RWPE2 (cell line): ENCODE data around the gene OBP2B.
A peak's percentile ranks its signal among the peaks of the same experiment; 100 is the strongest.

Experiments used
- ATAC-seq: fragments of 200-7000 bp; cut with Tn5 transposase; 3 replicates; pipeline ENCODE4 v1.9.1; 2021; ENCODE audit warnings: low read depth
- DNase-seq: peaks from one replicate; pipeline ENCODE4 v3.0.0-alpha.2; 2020; ENCODE audit warnings: low spot score
- H3K27ac ChIP-seq: fragments of 450-650 bp; 2 replicates; pipeline ENCODE4 v1.5.1; 2017; ENCODE audit warnings: mild to moderate bottlenecking; ENCODE audit not compliant: poor library complexity, severe bottlenecking
- H3K27me3 ChIP-seq: fragments of 250-450 bp; sonication (Bioruptor Pico); 2 replicates; pipeline ENCODE4 v1.5.1; 2021; ENCODE audit warnings: mild to moderate bottlenecking, moderate library complexity; ENCODE audit not compliant: insufficient read depth, poor library complexity, severe bottlenecking
- H3K36me3 ChIP-seq: fragments of 250-450 bp; sonication (Bioruptor Pico); 2 replicates; pipeline ENCODE4 v1.5.1; 2020; ENCODE audit warnings: low read depth, mild to moderate bottlenecking, moderate library complexity
- H3K4me1 ChIP-seq: fragments of 250-450 bp; sonication (Bioruptor Pico); 2 replicates; pipeline ENCODE4 v1.5.1; 2021; ENCODE audit warnings: mild to moderate bottlenecking, moderate library complexity; ENCODE audit not compliant: insufficient read depth, poor library complexity, severe bottlenecking
- H3K4me3 ChIP-seq: fragments of 250-450 bp; sonication (Bioruptor Pico); 2 replicates; pipeline ENCODE4 v1.5.1; 2021; ENCODE audit warnings: mild to moderate bottlenecking, moderate library complexity; ENCODE audit not compliant: severe bottlenecking
- H3K9me3 ChIP-seq: fragments of 250-450 bp; sonication (Bioruptor Pico); 2 replicates; pipeline ENCODE4 v1.5.1; 2021; ENCODE audit warnings: mild to moderate bottlenecking, moderate library complexity; ENCODE audit not compliant: severe bottlenecking
- TF ChIP-seq, protein P1 (sequence below): fragments of 450-650 bp; IDR thresholded peaks from one replicate; pipeline ENCODE4 v1.5.1; 2017; ENCODE audit warnings: mild to moderate bottlenecking, moderate library complexity; ENCODE audit not compliant: poor library complexity, severe bottlenecking

Gene OBP2B

DNA sequence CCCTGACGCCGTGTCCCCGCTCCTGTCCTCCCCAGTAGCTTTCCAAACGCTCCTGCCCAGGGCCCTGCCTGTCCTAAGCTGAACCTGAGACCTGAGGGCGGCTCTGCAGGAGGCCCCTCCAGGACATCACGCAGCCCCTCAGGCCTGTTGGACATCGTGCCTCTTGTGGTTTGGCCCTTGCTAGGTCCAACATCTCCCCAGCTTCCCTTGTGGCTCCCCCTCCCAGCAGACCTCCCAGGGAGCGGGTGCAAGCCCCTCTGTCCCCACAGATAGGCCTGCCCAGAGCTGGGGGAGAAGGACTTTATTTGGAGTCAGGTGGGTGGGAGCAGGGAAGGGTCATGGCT lies 4.1 kb downstream of the OBP2B start:
- no peak overlapping the region for H3K4me3 ChIP-seq

DNA sequence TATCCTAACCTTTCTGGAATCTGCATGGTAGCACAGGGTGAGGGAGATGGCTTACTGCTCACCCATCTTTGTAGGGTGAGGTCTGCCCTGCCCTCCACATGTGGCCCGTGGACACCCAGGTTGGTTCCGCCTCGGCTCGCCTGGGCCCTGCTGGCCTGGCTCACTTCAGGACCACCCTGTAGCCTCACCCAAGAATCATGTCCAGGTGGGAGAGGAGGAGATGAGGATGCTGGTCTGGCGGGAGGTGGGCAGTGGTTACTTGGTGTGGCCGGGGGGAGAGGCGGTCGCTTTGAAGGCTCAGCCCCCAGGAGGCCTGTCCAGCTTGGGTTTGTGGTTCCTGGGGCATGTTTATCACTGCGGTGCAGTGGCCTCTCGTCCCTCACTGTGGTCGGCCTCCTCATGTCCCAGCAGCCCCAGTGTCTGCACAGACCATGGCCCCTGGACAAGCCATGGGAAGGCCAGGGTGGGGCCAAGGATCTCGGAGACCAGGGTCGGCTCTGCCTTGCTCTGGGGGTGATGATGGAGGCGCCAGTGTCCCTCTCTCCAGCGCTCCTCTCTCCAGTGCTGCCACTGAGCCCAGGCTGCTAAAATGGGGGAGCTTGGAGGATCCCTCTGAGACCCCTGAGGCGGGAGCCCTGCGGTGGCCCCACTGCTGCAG lies 4.6 kb downstream of the OBP2B start:
- H3K36me3 ChIP-seq, result no peaks in the 10 kb centered on the region
- no peak overlapping the region for H3K4me3 ChIP-seq
- H3K9me3 ChIP-seq, result no peaks in the 10 kb centered on the region
- no peaks in the 10 kb centered on the region for H3K4me1 ChIP-seq
- DNase-seq (peak; percentile 34), ATAC-seq (no peak)
- peaks cover 27% of the 10 kb centered on the region for H3K27me3 ChIP-seq
- no peak overlapping the region for H3K27ac ChIP-seq
- TF ChIP-seq, protein P1, sequence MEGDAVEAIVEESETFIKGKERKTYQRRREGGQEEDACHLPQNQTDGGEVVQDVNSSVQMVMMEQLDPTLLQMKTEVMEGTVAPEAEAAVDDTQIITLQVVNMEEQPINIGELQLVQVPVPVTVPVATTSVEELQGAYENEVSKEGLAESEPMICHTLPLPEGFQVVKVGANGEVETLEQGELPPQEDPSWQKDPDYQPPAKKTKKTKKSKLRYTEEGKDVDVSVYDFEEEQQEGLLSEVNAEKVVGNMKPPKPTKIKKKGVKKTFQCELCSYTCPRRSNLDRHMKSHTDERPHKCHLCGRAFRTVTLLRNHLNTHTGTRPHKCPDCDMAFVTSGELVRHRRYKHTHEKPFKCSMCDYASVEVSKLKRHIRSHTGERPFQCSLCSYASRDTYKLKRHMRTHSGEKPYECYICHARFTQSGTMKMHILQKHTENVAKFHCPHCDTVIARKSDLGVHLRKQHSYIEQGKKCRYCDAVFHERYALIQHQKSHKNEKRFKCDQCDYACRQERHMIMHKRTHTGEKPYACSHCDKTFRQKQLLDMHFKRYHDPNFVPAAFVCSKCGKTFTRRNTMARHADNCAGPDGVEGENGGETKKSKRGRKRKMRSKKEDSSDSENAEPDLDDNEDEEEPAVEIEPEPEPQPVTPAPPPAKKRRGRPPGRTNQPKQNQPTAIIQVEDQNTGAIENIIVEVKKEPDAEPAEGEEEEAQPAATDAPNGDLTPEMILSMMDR, result no peak

More for the DNA sequence above, 4.1 kb downstream of the OBP2B start:
- ATAC-seq, result no peak
- Histone ChIP-seq H3K4me1 (no peaks in the 10 kb centered on the region), H3K9me3 (no peaks in the 10 kb centered on the region), H3K27ac (no peak overlapping the region), H3K27me3 (peaks cover 30% of the 10 kb centered on the region), H3K36me3 (no peaks in the 10 kb centered on the region)
- no peak for DNase-seq
- TF ChIP-seq, protein P1, result no peak

DNA sequence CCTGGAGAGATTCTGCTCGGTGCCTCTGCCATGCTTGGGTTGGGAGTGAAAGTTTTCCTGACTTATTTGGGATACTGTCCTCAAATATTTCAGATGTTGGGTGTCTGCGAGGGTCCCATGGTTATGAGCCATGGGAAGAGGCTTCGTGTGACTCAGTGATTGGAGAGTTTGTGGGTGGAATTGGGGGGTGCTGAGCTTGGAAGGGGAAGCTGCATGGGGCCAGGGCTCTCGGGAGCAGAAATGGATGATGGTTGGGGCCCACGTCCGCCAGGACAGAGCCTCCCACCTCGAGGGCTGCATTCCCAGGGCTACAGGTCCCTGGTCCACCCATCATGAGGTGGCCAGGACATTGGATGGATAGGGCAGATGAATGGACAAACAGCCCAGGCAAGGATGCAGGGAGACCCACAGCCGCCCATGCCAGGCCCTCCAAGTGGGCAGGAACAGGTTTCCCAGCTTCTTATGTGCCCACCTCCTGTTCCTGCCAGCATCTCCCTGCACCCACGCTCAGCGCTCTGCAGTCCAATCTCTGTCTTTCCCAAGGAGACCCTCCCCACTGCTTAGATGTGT lies 5.5 kb downstream of the OBP2B start:
- Histone ChIP-seq H3K4me1 (no peaks in the 10 kb centered on the region), H3K27me3 (peaks cover 27% of the 10 kb centered on the region), H3K9me3 (no peaks in the 10 kb centered on the region), H3K27ac (no peak overlapping the region), H3K4me3 (no peak overlapping the region), H3K36me3 (no peaks in the 10 kb centered on the region)
- DNase-seq (no peak), ATAC-seq (no peak)
- TF ChIP-seq, protein P1, result no peak

DNA sequence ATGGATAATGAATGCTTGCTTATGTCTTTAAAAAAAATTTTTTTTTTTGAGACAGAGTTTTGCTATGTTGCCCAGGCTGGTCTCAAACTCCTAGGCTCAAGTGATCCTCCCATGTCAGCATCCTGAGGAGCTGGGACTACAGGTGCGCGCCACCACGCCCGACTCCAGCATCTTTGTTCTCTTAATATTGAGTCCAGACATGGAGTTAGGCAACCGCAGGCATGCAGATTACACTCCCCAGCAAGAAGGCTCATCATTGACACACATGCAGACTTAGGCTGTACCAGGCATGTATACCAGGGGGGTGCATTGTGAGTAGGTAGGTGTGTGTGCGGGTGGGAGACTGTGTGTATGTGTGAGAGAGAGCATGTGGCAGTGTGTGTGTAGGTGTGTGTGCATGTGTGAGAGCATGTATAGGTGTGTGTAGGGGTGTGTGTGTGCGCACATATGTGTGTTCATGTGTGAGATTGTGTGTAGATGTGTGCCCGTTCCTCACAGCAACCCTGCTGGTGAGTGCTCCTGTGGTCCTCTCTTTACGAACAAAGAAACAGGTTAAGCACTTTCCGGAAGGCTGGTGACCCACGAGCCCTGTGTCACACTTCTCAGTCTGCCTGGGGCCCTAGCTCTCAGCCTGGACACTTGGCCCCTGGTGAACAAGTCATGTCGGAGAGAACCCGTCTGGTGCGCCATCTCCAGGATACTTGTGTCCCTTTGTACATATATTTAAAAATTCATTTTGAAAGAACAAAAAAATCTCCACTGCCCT lies 6.2 kb downstream of the OBP2B start:
- TF ChIP-seq, protein P1, result no peak
- no peak overlapping the region for H3K27ac ChIP-seq
- H3K4me3 ChIP-seq, result no peak overlapping the region
- H3K36me3 ChIP-seq, result no peaks in the 10 kb centered on the region
- DNase-seq (no peak), ATAC-seq (no peak)
- peaks cover 27% of the 10 kb centered on the region for H3K27me3 ChIP-seq
- no peaks in the 10 kb centered on the region for H3K9me3 ChIP-seq
- no peaks in the 10 kb centered on the region for H3K4me1 ChIP-seq
